ENCODE measurements around the gene DHRS9. TPM values are rescaled to one million over a fixed set of nuclear protein-coding genes. Genes with fewer than 3 reads are reported as not detected.

Gene DHRS9
- total RNA-seq, 2 experiments from 2014 or later, result not detected

DNA sequence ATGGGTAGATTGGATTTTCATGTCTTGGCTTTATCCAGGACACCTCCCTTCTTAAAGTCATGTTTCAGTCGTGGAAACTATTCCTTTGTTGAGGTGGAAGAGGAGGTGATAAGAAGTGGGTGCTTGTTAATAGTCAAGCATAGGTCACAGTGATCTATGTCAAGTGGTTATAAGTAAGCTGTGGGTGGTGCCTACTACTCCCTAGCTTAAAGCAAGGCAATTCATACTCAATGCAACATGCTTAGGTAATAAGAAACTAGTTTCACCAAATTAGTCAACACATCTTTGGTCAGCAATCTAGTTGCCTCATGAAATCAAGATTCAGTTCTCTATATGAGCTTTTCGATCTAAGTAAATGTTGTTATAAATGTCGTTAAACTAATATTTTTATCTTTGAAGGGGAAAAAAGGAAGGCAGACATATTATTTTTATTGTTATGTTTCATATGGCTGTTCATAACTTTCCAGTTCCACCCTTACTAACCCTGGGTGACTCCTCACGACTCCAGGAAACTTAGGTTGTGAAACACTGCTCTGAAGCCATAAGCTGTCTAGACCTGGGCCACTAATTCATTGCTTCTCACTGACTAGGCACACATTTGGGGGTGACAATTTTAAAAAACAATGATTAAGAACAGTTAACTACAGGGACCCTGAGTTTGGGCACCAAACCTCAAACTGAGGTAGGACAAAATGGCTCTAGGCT lies 32.5 kb upstream of the DHRS9 start:
- Mint-ChIP-seq H3K9me3 (peaks cover 6% of the 10 kb centered on the region), H3K27me3 (no peaks in the 10 kb centered on the region), H3K4me1 (ENCODE audit: low read depth) (no peaks in the 10 kb centered on the region), H3K4me3 (no peak overlapping the region), H3K27ac (no peak overlapping the region), H3K36me3 (ENCODE audit: low read depth) (no peaks in the 10 kb centered on the region)
- no peak for ATAC-seq (ENCODE audit: poor library complexity)
- H3K36me3 ChIP-seq (ENCODE audit: insufficient read depth, low read length), result no peaks in the 10 kb centered on the region
- ChIA-PET POLR2A (no interaction called here), CTCF (no interaction called here)
- TF ChIP-seq, protein P1, sequence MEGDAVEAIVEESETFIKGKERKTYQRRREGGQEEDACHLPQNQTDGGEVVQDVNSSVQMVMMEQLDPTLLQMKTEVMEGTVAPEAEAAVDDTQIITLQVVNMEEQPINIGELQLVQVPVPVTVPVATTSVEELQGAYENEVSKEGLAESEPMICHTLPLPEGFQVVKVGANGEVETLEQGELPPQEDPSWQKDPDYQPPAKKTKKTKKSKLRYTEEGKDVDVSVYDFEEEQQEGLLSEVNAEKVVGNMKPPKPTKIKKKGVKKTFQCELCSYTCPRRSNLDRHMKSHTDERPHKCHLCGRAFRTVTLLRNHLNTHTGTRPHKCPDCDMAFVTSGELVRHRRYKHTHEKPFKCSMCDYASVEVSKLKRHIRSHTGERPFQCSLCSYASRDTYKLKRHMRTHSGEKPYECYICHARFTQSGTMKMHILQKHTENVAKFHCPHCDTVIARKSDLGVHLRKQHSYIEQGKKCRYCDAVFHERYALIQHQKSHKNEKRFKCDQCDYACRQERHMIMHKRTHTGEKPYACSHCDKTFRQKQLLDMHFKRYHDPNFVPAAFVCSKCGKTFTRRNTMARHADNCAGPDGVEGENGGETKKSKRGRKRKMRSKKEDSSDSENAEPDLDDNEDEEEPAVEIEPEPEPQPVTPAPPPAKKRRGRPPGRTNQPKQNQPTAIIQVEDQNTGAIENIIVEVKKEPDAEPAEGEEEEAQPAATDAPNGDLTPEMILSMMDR (IDR thresholded peaks at IDR 0.05), result no peak
- peaks cover 9% of the 10 kb centered on the region for H3K4me1 ChIP-seq (ENCODE audit: insufficient read depth, low read length)
- DNase-seq, result peak in 2 of 14 experiments; percentile 37 to 57
- no peak overlapping the region for H3K27ac ChIP-seq (ENCODE audit: low read depth in 1 of 2, low read length in 2 of 2)
- no peaks in the 10 kb centered on the region for H3K27me3 ChIP-seq (ENCODE audit: control insufficient read depth in 1 of 2, insufficient read depth in 2 of 2, low read length in 2 of 2)
- intact Hi-C loops (cut with DNase I, micrococcal nuclease), result no loop called here
- no peak overlapping the region for H3K4me3 ChIP-seq (ENCODE audit: low read length)
- H3K9me3 ChIP-seq (ENCODE audit: control insufficient read depth in 1 of 2, insufficient read depth in 1 of 2, low read length in 2 of 2), result no peaks in the 10 kb centered on the region

DNA sequence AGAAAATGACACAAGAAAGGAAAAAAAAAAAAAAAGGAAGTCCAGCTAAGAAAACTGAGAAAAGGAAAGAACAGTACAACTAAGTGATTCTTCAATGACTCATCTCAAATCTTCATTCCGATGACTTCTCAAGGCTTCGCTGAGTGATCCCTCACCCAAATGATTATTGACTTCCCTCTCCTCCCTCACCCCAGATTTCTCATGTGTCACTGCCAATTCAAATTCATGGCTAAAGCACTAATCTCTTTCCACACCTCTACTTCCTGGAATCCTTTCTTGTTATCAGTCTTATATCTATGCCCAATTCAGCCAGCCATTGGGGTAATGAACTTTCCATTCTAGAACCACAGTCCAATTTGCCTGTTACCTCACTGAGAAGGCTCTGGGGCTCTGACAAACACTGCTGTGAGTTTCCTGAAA lies 31.0 kb upstream of the DHRS9 start:
- peaks cover 9% of the 10 kb centered on the region for H3K4me1 ChIP-seq (ENCODE audit: insufficient read depth, low read length)
- DNase-seq (peak in 3 of 14 experiments; percentile 3 to 59 (median 44)), ATAC-seq (ENCODE audit: poor library complexity) (no peak)
- TF ChIP-seq, protein P1 (IDR thresholded peaks at IDR 0.05), result no peak
- ChIA-PET POLR2A (no interaction called here), CTCF (no interaction called here)
- Mint-ChIP-seq H3K27ac (no peak overlapping the region), H3K4me3 (no peak overlapping the region), H3K36me3 (ENCODE audit: low read depth) (peaks cover 8% of the 10 kb centered on the region), H3K27me3 (no peaks in the 10 kb centered on the region), H3K9me3 (peaks cover 13% of the 10 kb centered on the region), H3K4me1 (ENCODE audit: low read depth) (no peaks in the 10 kb centered on the region)
- H3K4me3 ChIP-seq (ENCODE audit: low read length), result no peak overlapping the region
- intact Hi-C loops (cut with DNase I, micrococcal nuclease), result no loop called here
- H3K9me3 ChIP-seq (ENCODE audit: control insufficient read depth in 1 of 2, insufficient read depth in 1 of 2, low read length in 2 of 2), result peaks cover 0 to 7% of the 10 kb centered on the region in 2 experiments
- H3K27ac ChIP-seq (ENCODE audit: low read depth in 1 of 2, low read length in 2 of 2), result no peak overlapping the region
- no peaks in the 10 kb centered on the region for H3K27me3 ChIP-seq (ENCODE audit: control insufficient read depth in 1 of 2, insufficient read depth in 2 of 2, low read length in 2 of 2)
- H3K36me3 ChIP-seq (ENCODE audit: insufficient read depth, low read length), result no peaks in the 10 kb centered on the region

DNA sequence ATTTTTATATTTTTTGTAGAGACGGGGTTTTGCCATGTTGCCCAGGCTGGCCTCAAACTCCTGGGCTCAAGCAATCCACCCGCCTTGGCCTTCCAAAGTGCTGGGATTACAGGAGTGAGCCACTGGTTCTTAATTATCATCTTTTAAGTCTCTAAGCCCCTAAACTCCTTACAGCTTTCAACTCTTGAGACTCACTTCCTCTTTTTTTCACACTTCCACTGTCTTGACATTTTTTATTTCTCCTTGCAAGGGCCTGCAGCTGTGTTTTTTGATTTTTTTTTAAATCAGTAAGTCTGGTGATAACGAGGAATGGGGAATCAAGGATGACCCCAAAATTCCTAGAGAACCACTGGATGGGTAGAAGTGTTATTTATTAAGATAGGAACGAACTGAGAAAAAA lies 29.7 kb upstream of the DHRS9 start:
- intact Hi-C loops (cut with DNase I, micrococcal nuclease), result no loop called here
- Histone ChIP-seq H3K4me3 (ENCODE audit: low read length) (no peak overlapping the region), H3K27ac (ENCODE audit: low read depth in 1 of 2, low read length in 2 of 2) (no peak overlapping the region), H3K9me3 (ENCODE audit: control insufficient read depth in 1 of 2, insufficient read depth in 1 of 2, low read length in 2 of 2) (peaks cover 3 to 7% of the 10 kb centered on the region in 2 experiments), H3K36me3 (ENCODE audit: insufficient read depth, low read length) (no peaks in the 10 kb centered on the region), H3K4me1 (ENCODE audit: insufficient read depth, low read length) (peaks cover 3% of the 10 kb centered on the region), H3K27me3 (ENCODE audit: control insufficient read depth in 1 of 2, insufficient read depth in 2 of 2, low read length in 2 of 2) (no peaks in the 10 kb centered on the region)
- ChIA-PET POLR2A (no interaction called here), CTCF (no interaction called here)
- TF ChIP-seq, protein P1 (IDR thresholded peaks at IDR 0.05), result no peak
- Mint-ChIP-seq H3K36me3 (ENCODE audit: low read depth) (peaks cover 11% of the 10 kb centered on the region), H3K27me3 (no peaks in the 10 kb centered on the region), H3K4me3 (no peak overlapping the region), H3K4me1 (ENCODE audit: low read depth) (no peaks in the 10 kb centered on the region), H3K27ac (no peak overlapping the region), H3K9me3 (peaks cover 16% of the 10 kb centered on the region)
- no peak for DNase-seq
- no peak for ATAC-seq (ENCODE audit: poor library complexity)

All from CD4-positive, alpha-beta T cell (primary cell).